ENCODE measurements around the gene ACTBL2.

Gene ACTBL2

DNA sequence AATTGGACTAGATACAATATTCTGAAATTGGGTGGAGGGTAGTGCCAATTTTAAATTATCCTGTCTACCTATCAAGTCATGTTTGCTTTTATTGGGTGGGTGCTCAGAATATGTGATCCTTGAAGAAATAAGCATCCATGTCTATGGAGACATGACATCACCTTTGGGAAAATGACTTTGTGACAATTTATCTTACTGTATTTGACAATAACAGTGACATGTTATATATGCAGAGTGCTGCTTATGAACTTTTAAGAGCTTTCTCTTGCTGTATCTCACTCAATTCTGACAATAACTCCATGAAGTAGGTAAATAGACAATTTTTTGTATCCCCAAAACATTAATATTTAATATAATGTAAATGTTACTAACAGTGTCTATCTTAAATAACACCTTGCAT lies 15.1 kb upstream of the ACTBL2 start (continued):
- TF ChIP-seq, protein P1, sequence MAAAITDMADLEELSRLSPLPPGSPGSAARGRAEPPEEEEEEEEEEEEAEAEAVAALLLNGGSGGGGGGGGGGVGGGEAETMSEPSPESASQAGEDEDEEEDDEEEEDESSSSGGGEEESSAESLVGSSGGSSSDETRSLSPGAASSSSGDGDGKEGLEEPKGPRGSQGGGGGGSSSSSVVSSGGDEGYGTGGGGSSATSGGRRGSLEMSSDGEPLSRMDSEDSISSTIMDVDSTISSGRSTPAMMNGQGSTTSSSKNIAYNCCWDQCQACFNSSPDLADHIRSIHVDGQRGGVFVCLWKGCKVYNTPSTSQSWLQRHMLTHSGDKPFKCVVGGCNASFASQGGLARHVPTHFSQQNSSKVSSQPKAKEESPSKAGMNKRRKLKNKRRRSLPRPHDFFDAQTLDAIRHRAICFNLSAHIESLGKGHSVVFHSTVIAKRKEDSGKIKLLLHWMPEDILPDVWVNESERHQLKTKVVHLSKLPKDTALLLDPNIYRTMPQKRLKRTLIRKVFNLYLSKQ (tag by site-specific recombination; IDR thresholded peaks at IDR 0.05; ENCODE audit: borderline replicate concordance) = no peak
- TF ChIP-seq ZNF777 (tag by site-specific recombination; IDR thresholded peaks at IDR 0.05; ENCODE audit: borderline replicate concordance) (no peak), ZNF473 (tag by site-specific recombination; IDR thresholded peaks at IDR 0.05) (no peak), ZNF140 (tag by site-specific recombination; IDR thresholded peaks at IDR 0.05) (no peak), ZNF837 (tag by site-specific recombination; IDR thresholded peaks at IDR 0.05) (no peak), ZNF112 (tag by site-specific recombination; IDR thresholded peaks at IDR 0.05) (no peak)

DNA sequence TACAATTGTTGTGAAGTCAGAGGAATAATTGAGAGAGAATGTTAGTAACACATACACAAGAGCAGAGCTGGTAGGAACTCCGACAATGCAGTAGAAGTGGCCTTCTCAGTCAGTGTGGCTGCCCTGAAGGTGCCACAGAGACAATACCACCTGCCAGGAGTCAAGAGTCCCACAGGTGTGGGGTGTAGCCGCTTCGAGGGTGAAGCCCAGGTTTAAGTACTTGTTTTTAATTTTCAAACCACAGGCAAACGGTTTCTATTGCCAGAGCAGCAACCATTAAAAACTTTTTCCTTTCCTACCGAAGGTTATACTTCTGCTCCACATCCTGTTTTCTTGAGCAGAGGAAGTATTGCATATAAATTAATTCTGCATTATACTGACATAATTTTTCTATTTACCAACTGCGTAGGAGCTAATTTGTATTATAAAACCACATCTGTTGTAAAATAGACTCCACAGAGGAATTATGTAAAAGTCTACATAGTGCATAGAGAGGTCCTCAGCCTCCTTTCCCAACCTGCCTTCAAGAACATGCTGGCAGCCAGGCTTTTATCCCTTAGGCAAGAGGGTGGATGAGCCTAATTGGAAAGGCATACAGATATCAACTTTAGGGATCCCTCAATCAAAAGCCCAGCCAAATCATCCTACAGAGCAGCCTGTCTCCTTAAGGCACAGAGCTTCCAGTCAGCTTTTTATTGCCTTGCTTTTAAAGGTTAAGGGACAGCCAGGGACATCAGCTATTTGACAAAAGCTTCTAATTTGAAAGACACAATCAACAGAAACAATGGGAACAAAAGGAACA lies 12.9 kb upstream of the ACTBL2 start:
- 0 out of 2 replicates have a peak, but pooled peaks have one; percentile 57 for TF ChIP-seq ZBTB48 (tag by site-specific recombination; IDR thresholded peaks at IDR 0.05)
- TF ChIP-seq, protein P2, sequence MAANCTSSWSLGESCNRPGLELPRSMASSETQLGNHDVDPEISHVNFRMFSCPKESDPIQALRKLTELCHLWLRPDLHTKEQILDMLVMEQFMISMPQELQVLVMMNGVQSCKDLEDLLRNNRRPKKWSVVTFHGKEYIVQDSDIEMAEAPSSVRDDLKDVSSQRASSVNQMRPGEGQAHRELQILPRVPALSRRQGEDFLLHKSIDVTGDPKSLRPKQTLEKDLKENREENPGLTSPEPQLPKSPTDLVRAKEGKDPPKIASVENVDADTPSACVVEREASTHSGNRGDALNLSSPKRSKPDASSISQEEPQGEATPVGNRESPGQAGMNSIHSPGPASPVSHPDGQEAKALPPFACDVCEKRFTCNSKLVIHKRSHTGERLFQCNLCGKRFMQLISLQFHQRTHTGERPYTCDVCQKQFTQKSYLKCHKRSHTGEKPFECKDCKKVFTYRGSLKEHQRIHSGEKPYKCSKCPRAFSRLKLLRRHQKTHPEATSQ (tag by site-specific recombination; IDR thresholded peaks at IDR 0.05) = no peak
- Histone ChIP-seq H3K27ac (ENCODE audit: extremely low read depth, low read depth, low read length) (peak overlapping the region; percentile 73), H3K4me1 (ENCODE audit: control insufficient read depth, insufficient read depth, low read length) (peaks cover 19% of the 10 kb centered on the region), H3K4me3 (ENCODE audit: low read depth, low read length) (no peak overlapping the region), H3K36me3 (ENCODE audit: control insufficient read depth in 2 of 2, insufficient read depth in 1 of 2, low read length in 2 of 2) (no peaks in the 10 kb centered on the region), H3K9me3 (ENCODE audit: control insufficient read depth, insufficient read depth, low read depth, low read length) (no peaks in the 10 kb centered on the region)
- ChIA-PET POLR2A (interaction anchor here (0.7 to 2.3 kb wide), 3 partner anchors 13 to 322 kb away, joined by 3 to 14 read pairs (median 3); partner anchors contain the start of genes ACTBL2 and GPBP1), CTCF (interaction anchor here (0.7 to 9.5 kb wide), 11 partner anchors 47 to 965 kb away, joined by 3 to 68 read pairs (median 4); partner anchors contain the start of gene PLK2)

DNA sequence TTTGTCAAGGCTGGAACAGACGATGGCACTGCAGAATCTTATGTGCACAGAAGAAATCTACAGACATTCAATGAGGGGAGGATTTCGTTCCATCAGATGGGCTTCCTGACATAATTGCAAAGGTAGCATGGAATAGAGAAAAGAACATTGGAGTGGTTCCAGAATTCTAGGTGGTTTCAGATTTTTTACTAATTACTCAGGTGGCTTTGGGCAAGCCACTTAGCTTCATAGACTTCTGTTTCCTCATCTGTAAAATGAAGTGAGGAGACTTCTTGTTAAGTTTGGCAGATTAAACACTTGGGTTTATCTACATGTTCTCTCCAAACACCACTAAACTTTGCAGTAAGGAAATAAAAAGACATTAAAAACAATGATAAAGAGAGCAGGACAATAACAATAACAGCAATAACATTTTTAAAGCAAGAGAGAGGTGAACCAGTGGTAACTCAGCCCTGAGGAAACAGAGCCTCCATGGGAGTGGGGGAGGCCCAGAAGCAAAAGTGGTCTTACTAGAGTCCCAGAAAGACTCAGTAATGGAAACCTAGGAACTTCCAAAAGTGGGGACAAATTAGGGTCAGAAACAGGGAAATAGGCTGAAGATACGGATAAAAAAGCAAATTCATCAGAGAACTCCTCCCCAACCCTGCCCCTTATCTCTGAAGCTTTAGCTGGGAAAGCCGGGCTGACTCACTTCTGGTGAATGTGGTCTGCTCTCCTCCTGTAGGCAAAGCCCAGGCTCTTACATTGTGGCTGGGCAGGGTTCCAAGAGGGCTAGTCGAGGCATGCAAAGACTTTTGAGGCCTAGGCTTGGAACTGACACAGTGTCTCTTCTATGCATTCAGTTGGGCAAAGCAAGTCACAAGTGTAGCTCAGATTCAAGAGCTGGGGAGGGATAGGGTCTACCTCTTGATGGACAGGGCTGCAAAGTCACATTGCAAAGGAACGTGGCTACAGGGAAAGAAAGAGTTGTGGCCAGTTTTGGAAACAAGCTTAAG lies 11.8 kb upstream of the ACTBL2 start:
- CTCF ChIA-PET = interaction anchor here (0.6 to 9.5 kb wide), 7 partner anchors 11 to 966 kb away, joined by 3 to 68 read pairs (median 3); partner anchors contain the start of genes ACTBL2 and PLK2
- peaks cover 17% of the 10 kb centered on the region for H3K4me1 ChIP-seq (ENCODE audit: control insufficient read depth, insufficient read depth, low read length)
- no peak overlapping the region for H3K4me3 ChIP-seq (ENCODE audit: low read depth, low read length)
- no peaks in the 10 kb centered on the region for H3K9me3 ChIP-seq (ENCODE audit: control insufficient read depth, insufficient read depth, low read depth, low read length)
- H3K27ac ChIP-seq (ENCODE audit: extremely low read depth, low read depth, low read length) = peak overlapping the region; percentile 73
- POLR2A ChIA-PET = interaction anchor here (0.6 to 2.3 kb wide), 3 partner anchors 53 to 321 kb away, joined by 3 to 14 read pairs (median 4); partner anchors contain the start of gene GPBP1
- no peaks in the 10 kb centered on the region for H3K36me3 ChIP-seq (ENCODE audit: control insufficient read depth in 2 of 2, insufficient read depth in 1 of 2, low read length in 2 of 2)
- TF ChIP-seq, protein P3, sequence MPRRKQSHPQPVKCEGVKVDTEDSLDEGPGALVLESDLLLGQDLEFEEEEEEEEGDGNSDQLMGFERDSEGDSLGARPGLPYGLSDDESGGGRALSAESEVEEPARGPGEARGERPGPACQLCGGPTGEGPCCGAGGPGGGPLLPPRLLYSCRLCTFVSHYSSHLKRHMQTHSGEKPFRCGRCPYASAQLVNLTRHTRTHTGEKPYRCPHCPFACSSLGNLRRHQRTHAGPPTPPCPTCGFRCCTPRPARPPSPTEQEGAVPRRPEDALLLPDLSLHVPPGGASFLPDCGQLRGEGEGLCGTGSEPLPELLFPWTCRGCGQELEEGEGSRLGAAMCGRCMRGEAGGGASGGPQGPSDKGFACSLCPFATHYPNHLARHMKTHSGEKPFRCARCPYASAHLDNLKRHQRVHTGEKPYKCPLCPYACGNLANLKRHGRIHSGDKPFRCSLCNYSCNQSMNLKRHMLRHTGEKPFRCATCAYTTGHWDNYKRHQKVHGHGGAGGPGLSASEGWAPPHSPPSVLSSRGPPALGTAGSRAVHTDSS (tag by site-specific recombination; IDR thresholded peaks at IDR 0.05) = no peak
- TF ChIP-seq, protein P4, sequence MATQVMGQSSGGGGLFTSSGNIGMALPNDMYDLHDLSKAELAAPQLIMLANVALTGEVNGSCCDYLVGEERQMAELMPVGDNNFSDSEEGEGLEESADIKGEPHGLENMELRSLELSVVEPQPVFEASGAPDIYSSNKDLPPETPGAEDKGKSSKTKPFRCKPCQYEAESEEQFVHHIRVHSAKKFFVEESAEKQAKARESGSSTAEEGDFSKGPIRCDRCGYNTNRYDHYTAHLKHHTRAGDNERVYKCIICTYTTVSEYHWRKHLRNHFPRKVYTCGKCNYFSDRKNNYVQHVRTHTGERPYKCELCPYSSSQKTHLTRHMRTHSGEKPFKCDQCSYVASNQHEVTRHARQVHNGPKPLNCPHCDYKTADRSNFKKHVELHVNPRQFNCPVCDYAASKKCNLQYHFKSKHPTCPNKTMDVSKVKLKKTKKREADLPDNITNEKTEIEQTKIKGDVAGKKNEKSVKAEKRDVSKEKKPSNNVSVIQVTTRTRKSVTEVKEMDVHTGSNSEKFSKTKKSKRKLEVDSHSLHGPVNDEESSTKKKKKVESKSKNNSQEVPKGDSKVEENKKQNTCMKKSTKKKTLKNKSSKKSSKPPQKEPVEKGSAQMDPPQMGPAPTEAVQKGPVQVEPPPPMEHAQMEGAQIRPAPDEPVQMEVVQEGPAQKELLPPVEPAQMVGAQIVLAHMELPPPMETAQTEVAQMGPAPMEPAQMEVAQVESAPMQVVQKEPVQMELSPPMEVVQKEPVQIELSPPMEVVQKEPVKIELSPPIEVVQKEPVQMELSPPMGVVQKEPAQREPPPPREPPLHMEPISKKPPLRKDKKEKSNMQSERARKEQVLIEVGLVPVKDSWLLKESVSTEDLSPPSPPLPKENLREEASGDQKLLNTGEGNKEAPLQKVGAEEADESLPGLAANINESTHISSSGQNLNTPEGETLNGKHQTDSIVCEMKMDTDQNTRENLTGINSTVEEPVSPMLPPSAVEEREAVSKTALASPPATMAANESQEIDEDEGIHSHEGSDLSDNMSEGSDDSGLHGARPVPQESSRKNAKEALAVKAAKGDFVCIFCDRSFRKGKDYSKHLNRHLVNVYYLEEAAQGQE (tag by site-specific recombination; IDR thresholded peaks at IDR 0.05) = no peak
- TF ChIP-seq, protein P5, sequence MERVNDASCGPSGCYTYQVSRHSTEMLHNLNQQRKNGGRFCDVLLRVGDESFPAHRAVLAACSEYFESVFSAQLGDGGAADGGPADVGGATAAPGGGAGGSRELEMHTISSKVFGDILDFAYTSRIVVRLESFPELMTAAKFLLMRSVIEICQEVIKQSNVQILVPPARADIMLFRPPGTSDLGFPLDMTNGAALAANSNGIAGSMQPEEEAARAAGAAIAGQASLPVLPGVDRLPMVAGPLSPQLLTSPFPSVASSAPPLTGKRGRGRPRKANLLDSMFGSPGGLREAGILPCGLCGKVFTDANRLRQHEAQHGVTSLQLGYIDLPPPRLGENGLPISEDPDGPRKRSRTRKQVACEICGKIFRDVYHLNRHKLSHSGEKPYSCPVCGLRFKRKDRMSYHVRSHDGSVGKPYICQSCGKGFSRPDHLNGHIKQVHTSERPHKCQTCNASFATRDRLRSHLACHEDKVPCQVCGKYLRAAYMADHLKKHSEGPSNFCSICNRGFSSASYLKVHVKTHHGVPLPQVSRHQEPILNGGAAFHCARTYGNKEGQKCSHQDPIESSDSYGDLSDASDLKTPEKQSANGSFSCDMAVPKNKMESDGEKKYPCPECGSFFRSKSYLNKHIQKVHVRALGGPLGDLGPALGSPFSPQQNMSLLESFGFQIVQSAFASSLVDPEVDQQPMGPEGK (tag by site-specific recombination; IDR thresholded peaks at IDR 0.05) = peak; percentile 33; the same call in 1 of the 2 replicates
- TF ChIP-seq, protein P6, sequence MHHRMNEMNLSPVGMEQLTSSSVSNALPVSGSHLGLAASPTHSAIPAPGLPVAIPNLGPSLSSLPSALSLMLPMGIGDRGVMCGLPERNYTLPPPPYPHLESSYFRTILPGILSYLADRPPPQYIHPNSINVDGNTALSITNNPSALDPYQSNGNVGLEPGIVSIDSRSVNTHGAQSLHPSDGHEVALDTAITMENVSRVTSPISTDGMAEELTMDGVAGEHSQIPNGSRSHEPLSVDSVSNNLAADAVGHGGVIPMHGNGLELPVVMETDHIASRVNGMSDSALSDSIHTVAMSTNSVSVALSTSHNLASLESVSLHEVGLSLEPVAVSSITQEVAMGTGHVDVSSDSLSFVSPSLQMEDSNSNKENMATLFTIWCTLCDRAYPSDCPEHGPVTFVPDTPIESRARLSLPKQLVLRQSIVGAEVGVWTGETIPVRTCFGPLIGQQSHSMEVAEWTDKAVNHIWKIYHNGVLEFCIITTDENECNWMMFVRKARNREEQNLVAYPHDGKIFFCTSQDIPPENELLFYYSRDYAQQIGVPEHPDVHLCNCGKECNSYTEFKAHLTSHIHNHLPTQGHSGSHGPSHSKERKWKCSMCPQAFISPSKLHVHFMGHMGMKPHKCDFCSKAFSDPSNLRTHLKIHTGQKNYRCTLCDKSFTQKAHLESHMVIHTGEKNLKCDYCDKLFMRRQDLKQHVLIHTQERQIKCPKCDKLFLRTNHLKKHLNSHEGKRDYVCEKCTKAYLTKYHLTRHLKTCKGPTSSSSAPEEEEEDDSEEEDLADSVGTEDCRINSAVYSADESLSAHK (tag by site-specific recombination; IDR thresholded peaks at IDR 0.05) = no peak
- TF ChIP-seq ZNF214 (tag by site-specific recombination; IDR thresholded peaks at IDR 0.05; ENCODE audit: borderline replicate concordance) (no peak), ZNF2 (tag by site-specific recombination; IDR thresholded peaks at IDR 0.05) (no peak), GLI2 (tag by site-specific recombination; IDR thresholded peaks at IDR 0.05; ENCODE audit: borderline replicate concordance, low read depth) (no peak)

Measured in HEK293 (cell line).